ENCODE data around the gene CRYAB. TPM values are rescaled to one million over a fixed set of nuclear protein-coding genes. Genes with fewer than 3 reads are reported as not detected.

The CRYAB gene
- polyA plus RNA-seq, 2 of the 4 experiments (the other 2 are of a cell fraction): 1.1 to 25.3 TPM

- ATAC-seq: no peak
- H3K4me1 ChIP-seq: peaks cover 16% of the 10 kb centered on the region
- FAIRE-seq: no peak
- no peak overlapping the region for H3K27ac ChIP-seq
- DNase-seq (ENCODE audit: low read depth in 1 of 2, low spot score in 1 of 2): no peak
- H3K4me2 ChIP-seq: no peak overlapping the region
- TF ChIP-seq KDM5A (IDR thresholded peaks at IDR 0.05) (no peak), CHD4 (IDR thresholded peaks at IDR 0.05; ENCODE audit: borderline replicate concordance) (no peak), ZNF302 (CRISPR knock-in tag; IDR thresholded peaks at IDR 0.05) (no peak), JUNB (IDR thresholded peaks at IDR 0.05) (no peak), NPAS2 (CRISPR knock-in tag; IDR thresholded peaks at IDR 0.05; ENCODE audit: borderline replicate concordance) (no peak), EHMT2 (IDR thresholded peaks at IDR 0.05; ENCODE audit: low read depth) (no peak), POLR2A (IDR thresholded peaks at IDR 0.05; ENCODE audit: low read length) (no peak), GATA3 (IDR thresholded peaks at IDR 0.05; ENCODE audit: borderline replicate concordance) (no peak), HEYL (CRISPR knock-in tag; IDR thresholded peaks at IDR 0.05) (no peak), PHF8 (IDR thresholded peaks at IDR 0.05; ENCODE audit: borderline replicate concordance, low read depth) (no peak), ZSCAN20 (CRISPR knock-in tag; IDR thresholded peaks at IDR 0.05) (no peak), HOXB5 (CRISPR knock-in tag; IDR thresholded peaks at IDR 0.05) (no peak), NFE2L2 (conservative IDR thresholded peaks at IDR 0.05; ENCODE audit: low read length) (no peak), E2F6 (IDR thresholded peaks at IDR 0.05; ENCODE audit: borderline replicate concordance, low read depth) (no peak), MAFK (IDR thresholded peaks at IDR 0.05; ENCODE audit: partially characterized antibody) (no peak)
- ChIA-PET POLR2A (no interaction called here), CTCF (interaction anchor here (1.2 kb wide), 1 partner anchor 34 kb away, joined by 3 read pairs; the partner anchor contains the start of gene CFAP68)
- H3K4me3 ChIP-seq: no peak overlapping the region
- no peaks in the 10 kb centered on the region for H3K9me3 ChIP-seq
- no CpG with 5 or more reads among the region's 4 CpGs for WGBS (ENCODE audit: missing lambda C conversion rate)
Observed at GRCh38 chr11:111913997-111914396, 2.4 kb upstream of the CRYAB start.

GRCh38 chr11:111913031-111913861 is 1.7 kb upstream of the CRYAB start:
- POLR2A ChIA-PET: no interaction called here
- Histone ChIP-seq H3K4me1 (peaks cover 16% of the 10 kb centered on the region), H3K4me3 (no peak overlapping the region), H3K9me3 (no peaks in the 10 kb centered on the region), H3K27ac (0 out of 6 replicates have a peak overlapping the region, but pooled peaks of 1 of the 2 experiments have one; percentile 21), H3K4me2 (no peak overlapping the region)
- ATAC-seq: no peak
- no peak for FAIRE-seq
- no peak for TF ChIP-seq HOXA7 (CRISPR knock-in tag; IDR thresholded peaks at IDR 0.05)
- no peak for TF ChIP-seq EP300 (IDR thresholded peaks at IDR 0.05)
- no peak for TF ChIP-seq TP53 (CRISPR knock-in tag; IDR thresholded peaks at IDR 0.05)
- no peak for TF ChIP-seq CTCF (IDR thresholded peaks at IDR 0.05)
- WGBS (ENCODE audit: missing lambda C conversion rate): 74% methylated on average over 6 of the region's 24 CpGs
- no peak for DNase-seq (ENCODE audit: low read depth in 1 of 2, low spot score in 1 of 2)
- CTCF ChIA-PET: interaction anchor here (1.2 kb wide), 1 partner anchor 34 kb away, joined by 3 read pairs; the partner anchor contains the start of gene CFAP68

- no peaks in the 10 kb centered on the region for H3K9me3 ChIP-seq
- ChIA-PET POLR2A (no interaction called here), CTCF (no interaction called here)
- peak within 1 kb of the TSS; percentile 49 to 61; a peak in 5 of 6 replicates for H3K27ac ChIP-seq
- no peak for FAIRE-seq
- WGBS (ENCODE audit: missing lambda C conversion rate): 60% methylated on average over 2 of the region's 26 CpGs
- DNase-seq (ENCODE audit: low read depth in 1 of 2, low spot score in 1 of 2): no peak
- H3K4me2 ChIP-seq: peak within 1 kb of the TSS; percentile 55
- H3K4me3 ChIP-seq: no peak within 1 kb of the TSS
- H3K4me1 ChIP-seq: peaks cover 16% of the 10 kb centered on the region
- no peak for TF ChIP-seq ESRRA (IDR thresholded peaks at IDR 0.05; ENCODE audit: borderline replicate concordance, low read length)
- no peak for TF ChIP-seq SMC3 (IDR thresholded peaks at IDR 0.05)
- no peak for TF ChIP-seq EHMT2 (IDR thresholded peaks at IDR 0.05; ENCODE audit: low read depth)
- TF ChIP-seq KDM5A (IDR thresholded peaks at IDR 0.05): no peak
- no peak for TF ChIP-seq KDM1A (IDR thresholded peaks at IDR 0.05; ENCODE audit: low read depth)
- no peak for TF ChIP-seq TFCP2L1 (CRISPR knock-in tag; IDR thresholded peaks at IDR 0.05)
- TF ChIP-seq CBX8 (IDR thresholded peaks at IDR 0.05): no peak
- no peak for TF ChIP-seq CHD2 (IDR thresholded peaks at IDR 0.05; ENCODE audit: low read length, partially characterized antibody)
- no peak for TF ChIP-seq CEBPB (IDR thresholded peaks at IDR 0.05)
- no peak for TF ChIP-seq RARB (CRISPR knock-in tag; IDR thresholded peaks at IDR 0.05)
- TF ChIP-seq HMGXB4 (CRISPR knock-in tag; IDR thresholded peaks at IDR 0.05; ENCODE audit: borderline replicate concordance): no peak
- no peak for TF ChIP-seq CHD4 (IDR thresholded peaks at IDR 0.05; ENCODE audit: borderline replicate concordance)
- no peak for TF ChIP-seq POLR2AphosphoS2 (conservative IDR thresholded peaks at IDR 0.05; ENCODE audit: low read length)
- ATAC-seq: no peak
Observed at GRCh38 chr11:111912535-111912934, 965 bp upstream of the CRYAB start, which contains the start of gene HSPB2. Gene HSPB2 (plus strand): TSS chr11:111912734. CDS start chr11:111912830, 96 bp downstream.

All from A549 (cell line).